Spleen (tissue), 11 donors: ENCODE results near the gene CD4. TPM values are rescaled to one million over a fixed set of nuclear protein-coding genes. Genes with fewer than 3 reads are reported as not detected.
A peak's percentile ranks its signal among the peaks of the same experiment; 100 is the strongest.

Experiments
- DNase-seq: peaks from one replicate; pipeline ENCODE4 v3.0.0-alpha.2; 2020
- H3K27ac ChIP-seq, 8 donors: fragments of 200-600 bp; sonication (generic) in 7 of 8; 1 replicate in 4 of 8; 2 replicates in 4 of 8; pipeline versions ENCODE4 v1.5.0 to v1.8.0; 2016 to 2021; ENCODE audit warnings: inconsistent platforms in 4 of 8, mild to moderate bottlenecking in 4 of 8, moderate library complexity in 1 of 8
- H3K27me3 ChIP-seq, 7 donors: fragments of 200-600 bp; sonication (generic) in 6 of 7; replicated peaks in 1 of 7; 1 replicate in 4 of 7; 2 replicates in 3 of 7; pipeline versions ENCODE4 v1.5.0 to v1.8.0; 2016 to 2021; ENCODE audit warnings: inconsistent platforms in 3 of 7, mild to moderate bottlenecking in 1 of 7
- H3K36me3 ChIP-seq, 6 donors: fragments of 200-600 bp; sonication (generic) in 5 of 6; 1 replicate in 4 of 6; 2 replicates in 2 of 6; pipeline versions ENCODE4 v1.5.0 to v1.8.0; 2016 to 2021; ENCODE audit warnings: inconsistent platforms in 2 of 6
- H3K4me1 ChIP-seq, 6 donors: fragments of 200-600 bp; sonication (generic) in 5 of 6; 1 replicate in 3 of 6; 2 replicates in 3 of 6; pipeline versions ENCODE4 v1.5.0 to v1.8.0; 2016 to 2021; ENCODE audit warnings: inconsistent platforms in 3 of 6
- H3K4me3 ChIP-seq, 8 donors: fragments of 200-600 bp; sonication (generic) in 7 of 8; 1 replicate in 4 of 8; 2 replicates in 4 of 8; pipeline versions ENCODE4 v1.5.0 to v1.8.0; 2016 to 2021; ENCODE audit warnings: inconsistent platforms in 4 of 8, mild to moderate bottlenecking in 4 of 8, moderate library complexity in 2 of 8
- H3K9me3 ChIP-seq, 8 donors: fragments of 200-600 bp; sonication (generic) in 7 of 8; 1 replicate in 4 of 8; 2 replicates in 4 of 8; pipeline versions ENCODE4 v1.5.0 to v1.8.0; 2016 to 2021; ENCODE audit warnings: inconsistent platforms in 4 of 8
- POLR2A ChIP-seq, 3 donors: fragments of 450-650 bp; IDR thresholded peaks; one replicate each; pipeline ENCODE4 v1.5.1; 2017; ENCODE audit warnings: antibody characterized with exemption in 3 of 3, mild to moderate bottlenecking in 1 of 3
- POLR2AphosphoS5 ChIP-seq, 3 donors: sonication (generic); formaldehyde crosslinking; IDR thresholded peaks; one replicate each; pipeline ENCODE4 v1.5.1; 2017; ENCODE audit warnings: antibody characterized with exemption in 3 of 3
- WGBS, 5 donors: extraction: QIAGEN DNeasy Blood & Tissue Kit in 3 of 5; methylation state at CpG; one replicate each; pipeline versions ENCODE4 v1.1.5 to v1.1.7; 2013 to 2018; 5-methylcytosine and 5-hydroxymethylcytosine counted together
- intact Hi-C: fragments of 100-400 bp; cut with DNase I; formaldehyde crosslinking; loops from one replicate; pipeline ENCODE4 v1.15.0; 2023; ENCODE audit warnings: low total_unique reads
- polyA plus RNA-seq, 3 donors: library from polyadenylated mRNA; stranded (reverse); fragments of 200-250 nt; gene quantifications; one replicate each; pipeline ENCODE4 v1.2.1, GENCODE V29; 2013
- total RNA-seq, 7 donors: library from RNA; depleted of rRNA in 3 of 7; stranded (reverse); fragments of >200 nt in 3 of 7; fragmentation: NEBNext Ultra II Directional in 4 of 7; extraction: Animal tissue kit (Norgen Biotek cat#: 25700) in 4 of 7; gene quantifications; one replicate each; pipeline versions ENCODE4 v1.1.0 to v1.2.1, GENCODE V29; 2016 to 2021
- TF ChIP-seq, protein P1 (sequence below), 11 experiments: fragments of 200-600 bp in 7 of 11; fragments of 450-650 bp in 4 of 11; sonication (generic) in 4 of 11; IDR thresholded peaks in 8 of 11; conservative IDR thresholded peaks in 3 of 11; 1 replicate in 7 of 11; 2 replicates in 4 of 11; pipeline versions ENCODE4 v1.4.0 to v1.8.0; 2016 to 2021; ENCODE audit warnings: antibody characterized with exemption in 11 of 11, inconsistent platforms in 4 of 11, mild to moderate bottlenecking in 1 of 11
- donor health status: healthy with polysubstance abuse.
- donor health status: DM: no; HTN: no; CAD: no; lungs with moderate emphysema.
- donor health status: DM: no; HTN: no; CAD: no.
- donor health status: Bipolar disorder and iron deficiency.
- donor health status: healthy.
- donor health status: DM: no; HTN: no; CAD: no.
- donor health status: DM: yes; HTN: yes; CAD: no.

Gene CD4
- total and polyA plus RNA-seq, 10 donors: 21.8 to 207 (median 151) TPM

- TF ChIP-seq, protein P1, sequence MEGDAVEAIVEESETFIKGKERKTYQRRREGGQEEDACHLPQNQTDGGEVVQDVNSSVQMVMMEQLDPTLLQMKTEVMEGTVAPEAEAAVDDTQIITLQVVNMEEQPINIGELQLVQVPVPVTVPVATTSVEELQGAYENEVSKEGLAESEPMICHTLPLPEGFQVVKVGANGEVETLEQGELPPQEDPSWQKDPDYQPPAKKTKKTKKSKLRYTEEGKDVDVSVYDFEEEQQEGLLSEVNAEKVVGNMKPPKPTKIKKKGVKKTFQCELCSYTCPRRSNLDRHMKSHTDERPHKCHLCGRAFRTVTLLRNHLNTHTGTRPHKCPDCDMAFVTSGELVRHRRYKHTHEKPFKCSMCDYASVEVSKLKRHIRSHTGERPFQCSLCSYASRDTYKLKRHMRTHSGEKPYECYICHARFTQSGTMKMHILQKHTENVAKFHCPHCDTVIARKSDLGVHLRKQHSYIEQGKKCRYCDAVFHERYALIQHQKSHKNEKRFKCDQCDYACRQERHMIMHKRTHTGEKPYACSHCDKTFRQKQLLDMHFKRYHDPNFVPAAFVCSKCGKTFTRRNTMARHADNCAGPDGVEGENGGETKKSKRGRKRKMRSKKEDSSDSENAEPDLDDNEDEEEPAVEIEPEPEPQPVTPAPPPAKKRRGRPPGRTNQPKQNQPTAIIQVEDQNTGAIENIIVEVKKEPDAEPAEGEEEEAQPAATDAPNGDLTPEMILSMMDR (IDR thresholded peaks at IDR 0.05 in 8 of 11, conservative IDR thresholded peaks at IDR 0.05 in 3 of 11): no peak
- TF ChIP-seq POLR2A (IDR thresholded peaks at IDR 0.05) (no peak), POLR2AphosphoS5 (IDR thresholded peaks at IDR 0.05) (no peak)
- intact Hi-C loops: no loop called here
- DNase-seq: no peak
- WGBS, 5 donors: 67 to 79% (median 71%) methylated on average over 4 of the region's 4 CpGs
- H3K36me3 ChIP-seq: no peaks in the 10 kb centered on the region
- H3K9me3 ChIP-seq: no peaks in the 10 kb centered on the region
- H3K4me1 ChIP-seq: peaks cover 9 to 48% (median 41%) of the 10 kb centered on the region in 6 donors
- peaks cover 0 to 44% (median 11%) of the 10 kb centered on the region in 7 donors for H3K27me3 ChIP-seq
- H3K4me3 ChIP-seq: peak overlapping the region in 2 of 8 donors; percentile 8 to 47
- H3K27ac ChIP-seq: peak overlapping the region; percentile 60 to 91 (median 82)
These were observed 25.9 kb upstream of the CD4 start for GRCh38 chr12:6763380-6763779.

DNA sequence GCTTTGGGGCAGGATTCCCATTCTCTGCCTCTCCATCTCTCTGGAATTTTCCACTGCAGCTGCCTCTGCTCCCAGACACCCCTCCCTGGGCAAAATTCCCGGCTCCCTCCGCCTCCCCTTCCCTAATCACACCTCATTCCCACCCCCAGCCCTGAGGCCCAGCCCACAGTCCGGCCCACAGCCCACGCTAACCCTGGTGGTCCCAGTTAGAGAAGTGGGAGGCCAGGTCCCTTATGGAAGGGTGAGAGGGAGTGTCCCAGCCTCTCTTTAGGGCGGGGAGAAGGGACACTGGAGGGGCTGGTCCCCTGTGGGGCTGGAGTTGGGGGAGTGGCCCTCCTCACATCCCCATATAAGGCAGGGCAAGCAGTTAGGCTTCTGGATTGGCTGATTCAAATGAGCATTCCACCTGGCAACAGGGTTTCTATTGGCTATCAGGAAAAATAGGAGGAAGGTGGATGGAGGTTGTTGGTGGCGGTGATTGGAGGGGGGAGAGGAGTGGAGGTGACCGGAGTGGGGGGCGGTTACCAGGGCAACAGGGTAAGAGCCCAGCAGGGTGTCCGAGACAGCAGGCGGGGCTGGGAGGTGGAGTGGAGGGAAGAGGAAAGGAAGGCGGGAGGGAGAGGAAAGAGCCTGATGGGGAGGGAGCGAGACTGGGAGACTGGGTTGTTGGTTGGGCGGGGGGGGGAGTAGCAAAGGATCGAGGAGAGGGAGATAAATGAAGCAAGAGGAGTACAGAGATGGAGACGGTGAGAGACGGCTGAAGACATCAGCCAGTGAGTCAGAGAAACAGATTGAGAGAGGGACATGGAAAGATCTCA lies 25.1 kb upstream of the CD4 start:
- Histone ChIP-seq H3K4me3 (peak overlapping the region in 4 of 8 donors; percentile 8 to 47 (median 22)), H3K27ac (peak overlapping the region; percentile 60 to 91 (median 82)), H3K36me3 (no peaks in the 10 kb centered on the region), H3K27me3 (peaks cover 0 to 53% (median 11%) of the 10 kb centered on the region in 7 donors), H3K4me1 (peaks cover 9 to 54% (median 47%) of the 10 kb centered on the region in 6 donors), H3K9me3 (no peaks in the 10 kb centered on the region)
- WGBS, 5 donors: 7 to 12% (median 8%) methylated on average over 15 to 16 of the region's 16 CpGs
- intact Hi-C loops: no loop called here
- DNase-seq: peak; percentile 85
- TF ChIP-seq POLR2A (IDR thresholded peaks at IDR 0.05) (no peak), POLR2AphosphoS5 (IDR thresholded peaks at IDR 0.05) (peak in 2 of 3 donors; percentile 63 to 75)
- TF ChIP-seq, protein P1 (IDR thresholded peaks at IDR 0.05 in 8 of 11, conservative IDR thresholded peaks at IDR 0.05 in 3 of 11): peak in 1 of 11 experiments; percentile 10

DNA sequence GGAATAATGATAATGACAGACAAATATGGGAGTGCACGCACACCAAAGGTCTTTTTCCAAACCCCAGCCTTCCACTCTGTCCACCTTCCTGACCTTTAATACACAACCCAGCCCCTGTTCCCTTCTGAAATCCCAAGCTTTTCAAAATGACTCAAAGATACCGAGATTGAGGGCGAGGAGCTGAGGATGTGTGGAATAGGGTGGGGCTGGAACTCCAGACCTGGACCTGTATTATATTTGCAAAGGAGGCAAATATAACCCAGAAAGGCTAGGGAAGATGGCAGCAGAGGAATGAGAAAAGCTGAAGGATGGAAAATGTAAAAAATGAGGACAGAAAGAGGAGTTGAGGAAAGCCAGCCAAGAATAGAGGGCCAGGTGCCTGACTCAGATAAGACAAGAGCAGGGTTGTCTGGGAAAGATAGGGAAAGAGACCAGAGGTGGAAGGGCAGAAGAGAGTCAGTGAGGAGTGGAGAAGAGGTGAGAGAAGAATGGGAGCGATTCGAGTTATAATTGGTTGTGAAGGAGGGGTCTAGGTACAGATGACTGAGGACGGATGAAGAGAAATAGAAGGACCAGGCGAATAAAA lies 24.2 kb upstream of the CD4 start:
- H3K27me3 ChIP-seq: peaks cover 0 to 55% (median 11%) of the 10 kb centered on the region in 7 donors
- H3K27ac ChIP-seq: peak overlapping the region in 7 of 8 donors; percentile 76 to 91 (median 83)
- peak overlapping the region in 5 of 8 donors; percentile 46 to 80 (median 58) for H3K4me3 ChIP-seq
- no peaks in the 10 kb centered on the region for H3K9me3 ChIP-seq
- WGBS, 5 donors: 41 to 51% (median 44%) methylated on average over 7 of the region's 7 CpGs
- H3K36me3 ChIP-seq: peaks cover 0 to 6% (median 0%) of the 10 kb centered on the region in 6 donors
- TF ChIP-seq, protein P1 (IDR thresholded peaks at IDR 0.05 in 8 of 11, conservative IDR thresholded peaks at IDR 0.05 in 3 of 11): no peak
- TF ChIP-seq POLR2A (IDR thresholded peaks at IDR 0.05) (no peak), POLR2AphosphoS5 (IDR thresholded peaks at IDR 0.05) (no peak)
- peaks cover 9 to 61% (median 49%) of the 10 kb centered on the region in 6 donors for H3K4me1 ChIP-seq
- DNase-seq: no peak
- intact Hi-C loops: no loop called here
